PC-3 (cell line): Measurements from ENCODE around the gene NET1. TPM values are rescaled to one million over a fixed set of nuclear protein-coding genes. Genes with fewer than 3 reads are reported as not detected.

ENCODE experiments used
- ATAC-seq: fragments of 200-7000 bp; cut with Tn5 transposase; 2 replicates; pipeline ENCODE4 v1.9.1; 2020; ENCODE audit warnings: mild to moderate bottlenecking, moderate library complexity
- BruUV-seq: library from RNA; stranded (reverse); fragments of 400-500 nt; replicated peaks from 2 replicates; lab custom pipeline; 2021; lab: Mats Ljungman, UMichigan
- CTCF ChIA-PET: fragments of 300-600 bp; sonication (Branson Sonifier 250); formaldehyde crosslinking; loops from one replicate; lab custom pipeline; 2022; ENCODE audit warnings: antibody characterized with exemption; lab: Charles Lee
- POLR2A ChIA-PET: fragments of 300-600 bp; sonication (Branson Sonifier 250); formaldehyde crosslinking; loops from one replicate; lab custom pipeline; 2022; ENCODE audit warnings: antibody characterized with exemption; ENCODE audit not compliant: unreplicated experiment; lab: Charles Lee
- DNase-seq: peaks from one replicate; pipeline ENCODE4 v3.0.0-alpha.2; 2015
- H2AFZ ChIP-seq: fragments of 300-600 bp; sonication (generic); 2 replicates; pipeline ENCODE4 v1.6.0; 2016; ENCODE audit warnings: antibody characterized with exemption, low read length
- H3F3A ChIP-seq: fragments of 300-600 bp; sonication (generic); one replicate; pipeline ENCODE4 v1.6.0; 2017; ENCODE audit warnings: antibody characterized with exemption, low read length, control low read depth, mild to moderate bottlenecking; ENCODE audit not compliant: unreplicated experiment
- H3K27ac ChIP-seq: fragments of 300-600 bp; sonication (generic); 2 replicates; pipeline ENCODE4 v1.5.1; 2016; ENCODE audit warnings: mild to moderate bottlenecking, low read length
- H3K27me3 ChIP-seq: fragments of 300-600 bp; sonication (generic); 2 replicates; pipeline ENCODE4 v1.6.1; 2016; ENCODE audit warnings: low read length, mixed read lengths
- H3K36me3 ChIP-seq: fragments of 300-600 bp; sonication (generic); 2 replicates; pipeline ENCODE4 v1.6.1; 2016; ENCODE audit warnings: low read depth, mixed run types, low read length, mixed read lengths
- H3K4me1 ChIP-seq: fragments of 300-600 bp; sonication (generic); 2 replicates; pipeline ENCODE4 v1.5.1; 2016; ENCODE audit warnings: low read length; ENCODE audit not compliant: insufficient read depth
- H3K4me2 ChIP-seq: fragments of 300-600 bp; sonication (generic); 2 replicates; pipeline ENCODE4 v1.6.0; 2016; ENCODE audit warnings: low read length
- H3K4me3 ChIP-seq: fragments of 300-600 bp; sonication (generic); 2 replicates; pipeline ENCODE4 v1.5.1; 2016; ENCODE audit warnings: mild to moderate bottlenecking, low read length, mixed read lengths
- H3K79me2 ChIP-seq: fragments of 300-600 bp; sonication (generic); 2 replicates; pipeline ENCODE4 v1.6.1; 2017; ENCODE audit warnings: low read length, mixed read lengths
- H3K9ac ChIP-seq: fragments of 300-600 bp; sonication (generic); 2 replicates; pipeline ENCODE4 v1.6.0; 2016; ENCODE audit warnings: mild to moderate bottlenecking, low read length
- H3K9me2 ChIP-seq: fragments of 300-600 bp; sonication (generic); replicated peaks from 2 replicates; pipeline ENCODE4 v1.6.1; 2016; ENCODE audit warnings: mixed run types, low read length, mixed read lengths
- H3K9me3 ChIP-seq: fragments of 300-600 bp; sonication (generic); 2 replicates; pipeline ENCODE4 v1.6.1; 2016; ENCODE audit warnings: low read length, mixed read lengths
- H4K20me1 ChIP-seq: fragments of 300-600 bp; sonication (generic); 2 replicates; pipeline ENCODE4 v1.6.1; 2016; ENCODE audit warnings: low read length, mixed read lengths
- EZH2 ChIP-seq: fragments of 300-600 bp; sonication (generic); IDR thresholded peaks from one replicate; pipeline ENCODE4 v1.6.1; 2017; ENCODE audit warnings: antibody characterized with exemption, mild to moderate bottlenecking, low read length; ENCODE audit not compliant: unreplicated experiment
- EZH2phosphoT487 ChIP-seq: fragments of 300-600 bp; sonication (generic); IDR thresholded peaks from 2 replicates; pipeline ENCODE4 v1.6.1; 2018; ENCODE audit warnings: mild to moderate bottlenecking, antibody characterized with exemption, low read length, borderline replicate concordance
- intact Hi-C: fragments of 100-400 bp; cut with micrococcal nuclease; formaldehyde crosslinking; loops from 2 replicates; pipeline ENCODE4 v1.9.0; 2023
- total RNA-seq: library from RNA; depleted of rRNA; stranded (reverse); fragments of >200 nt; gene quantifications from 2 replicates; pipeline ENCODE4 v1.2.3, GENCODE V29; 2014
- TF ChIP-seq, protein P1 (sequence below): fragments of 300-600 bp; sonication (generic); conservative IDR thresholded peaks from 2 replicates; pipeline ENCODE4 v1.5.1; 2017; ENCODE audit warnings: antibody characterized with exemption, low read depth, mild to moderate bottlenecking, low read length

Gene NET1
- total RNA-seq, 1 experiment from 2014 or later = 88.2 TPM

DNA sequence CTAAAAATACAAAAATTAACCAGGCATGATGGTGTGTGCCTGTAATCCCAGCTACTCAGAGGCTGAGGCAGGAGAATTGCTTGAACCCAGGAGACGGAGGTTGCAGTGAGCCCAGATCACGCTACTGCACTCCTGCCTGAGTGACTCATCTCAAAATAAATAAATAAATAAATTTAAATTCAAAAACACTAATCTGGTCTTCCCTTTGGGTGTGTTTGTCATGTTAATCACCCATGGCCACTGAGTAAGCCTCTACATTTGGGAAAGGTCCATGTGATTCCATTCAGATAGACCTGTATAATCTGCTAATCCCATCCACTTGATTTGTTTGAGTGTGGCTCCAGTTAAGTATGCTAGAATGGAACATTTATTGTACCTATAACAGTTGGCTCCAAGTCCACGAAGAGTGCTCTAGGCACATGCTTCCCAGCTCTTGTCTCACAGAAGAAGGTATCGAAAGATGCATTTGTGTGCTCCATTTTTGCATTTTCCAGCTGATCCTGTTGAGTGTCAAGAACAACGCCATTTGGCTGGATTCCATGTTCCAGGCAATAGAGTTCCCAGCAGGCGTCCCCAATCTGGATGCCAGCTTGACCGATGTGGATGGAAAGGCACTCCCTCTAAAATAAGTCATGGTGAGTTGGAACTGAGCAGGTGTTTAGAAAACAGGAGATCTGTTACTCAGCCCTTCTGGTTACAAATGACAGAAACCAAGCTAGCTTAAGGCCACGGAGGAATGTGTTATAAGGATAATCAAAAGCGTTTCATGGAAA is 11.7 kb upstream of the NET1 start:
- ChIA-PET CTCF (no interaction called here), POLR2A (no interaction called here)
- H3K36me3 ChIP-seq = no peaks in the 10 kb centered on the region
- H3K27ac ChIP-seq = no peak overlapping the region
- DNase-seq (no peak), ATAC-seq (no peak)
- no peak overlapping the region for H3K4me2 ChIP-seq
- no peaks in the 10 kb centered on the region for H3K27me3 ChIP-seq
- H3K9ac ChIP-seq = no peak overlapping the region
- H3F3A ChIP-seq = no peaks in the 10 kb centered on the region
- H3K9me2 ChIP-seq = no peaks in the 10 kb centered on the region
- no peak overlapping the region for H2AFZ ChIP-seq
- no peaks in the 10 kb centered on the region for H3K9me3 ChIP-seq
- H3K4me3 ChIP-seq = no peak overlapping the region
- H3K79me2 ChIP-seq = no peaks in the 10 kb centered on the region
- intact Hi-C loops = no loop called here
- H3K4me1 ChIP-seq = peaks cover 6% of the 10 kb centered on the region; the same call in 1 of the 2 replicates
- TF ChIP-seq EZH2phosphoT487 (no peak), EZH2 (no peak)
- TF ChIP-seq, protein P1, sequence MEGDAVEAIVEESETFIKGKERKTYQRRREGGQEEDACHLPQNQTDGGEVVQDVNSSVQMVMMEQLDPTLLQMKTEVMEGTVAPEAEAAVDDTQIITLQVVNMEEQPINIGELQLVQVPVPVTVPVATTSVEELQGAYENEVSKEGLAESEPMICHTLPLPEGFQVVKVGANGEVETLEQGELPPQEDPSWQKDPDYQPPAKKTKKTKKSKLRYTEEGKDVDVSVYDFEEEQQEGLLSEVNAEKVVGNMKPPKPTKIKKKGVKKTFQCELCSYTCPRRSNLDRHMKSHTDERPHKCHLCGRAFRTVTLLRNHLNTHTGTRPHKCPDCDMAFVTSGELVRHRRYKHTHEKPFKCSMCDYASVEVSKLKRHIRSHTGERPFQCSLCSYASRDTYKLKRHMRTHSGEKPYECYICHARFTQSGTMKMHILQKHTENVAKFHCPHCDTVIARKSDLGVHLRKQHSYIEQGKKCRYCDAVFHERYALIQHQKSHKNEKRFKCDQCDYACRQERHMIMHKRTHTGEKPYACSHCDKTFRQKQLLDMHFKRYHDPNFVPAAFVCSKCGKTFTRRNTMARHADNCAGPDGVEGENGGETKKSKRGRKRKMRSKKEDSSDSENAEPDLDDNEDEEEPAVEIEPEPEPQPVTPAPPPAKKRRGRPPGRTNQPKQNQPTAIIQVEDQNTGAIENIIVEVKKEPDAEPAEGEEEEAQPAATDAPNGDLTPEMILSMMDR = no peak
- H4K20me1 ChIP-seq = no peaks in the 10 kb centered on the region
- no TSS peak for BruUV-seq

DNA sequence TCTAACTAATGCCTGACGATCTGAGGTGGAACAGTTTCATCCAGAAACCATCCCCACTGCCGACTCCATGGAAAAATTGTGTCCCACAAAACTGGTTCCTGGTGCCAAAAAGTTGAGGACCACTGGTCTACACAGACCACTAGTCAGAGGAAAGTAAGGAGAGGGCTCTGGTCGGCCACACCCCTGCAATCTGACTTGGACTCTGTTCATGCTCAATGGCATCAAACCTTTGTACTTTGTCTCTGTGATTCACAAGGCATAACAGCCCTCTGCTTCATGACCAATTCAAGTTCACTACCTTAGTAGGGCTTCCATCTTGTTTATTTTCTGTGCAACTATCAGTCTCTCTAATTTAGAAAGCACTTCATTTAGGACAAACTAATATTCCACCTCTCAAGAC is 9.6 kb upstream of the NET1 start:
- H4K20me1 ChIP-seq = no peaks in the 10 kb centered on the region
- H3K27me3 ChIP-seq = no peaks in the 10 kb centered on the region
- no peaks in the 10 kb centered on the region for H3K9me3 ChIP-seq
- H3K79me2 ChIP-seq = no peaks in the 10 kb centered on the region
- DNase-seq = no peak
- POLR2A ChIA-PET = interaction anchor here (0.6 kb wide), 1 partner anchor 24 kb away, joined by 4 read pairs; no protein-coding TSS in a partner anchor
- no peak overlapping the region for H3K9ac ChIP-seq
- ATAC-seq = no peak
- TF ChIP-seq, protein P1 = no peak
- no peak for TF ChIP-seq EZH2phosphoT487
- TF ChIP-seq EZH2 = no peak
- no peaks in the 10 kb centered on the region for H3K36me3 ChIP-seq
- no peak overlapping the region for H3K27ac ChIP-seq
- no peak overlapping the region for H2AFZ ChIP-seq
- intact Hi-C loops = no loop called here
- H3K4me2 ChIP-seq = no peak overlapping the region
- no peaks in the 10 kb centered on the region for H3F3A ChIP-seq
- BruUV-seq = no TSS peak
- H3K4me1 ChIP-seq = peaks cover 6% of the 10 kb centered on the region; the same call in 1 of the 2 replicates
- CTCF ChIA-PET = no interaction called here
- no peak overlapping the region for H3K4me3 ChIP-seq
- no peaks in the 10 kb centered on the region for H3K9me2 ChIP-seq
